ENCODE measurements around the gene CACNG1. TPM values are rescaled to one million over a fixed set of nuclear protein-coding genes. Genes with fewer than 3 reads are reported as not detected.

CACNG1 gene
- total RNA-seq, 2 donors from 2014 or later: not detected

- H3K9me3 ChIP-seq: no peaks in the 10 kb centered on the region
- no peaks in the 10 kb centered on the region for H3K27me3 ChIP-seq (replicated peaks; ENCODE audit: insufficient read depth)
- TF ChIP-seq CTCF (IDR thresholded peaks at IDR 0.05): no peak
- H3K4me1 ChIP-seq (ENCODE audit: control insufficient read depth in 1 of 2, low read depth in 2 of 2): peaks cover 0 to 8% of the 10 kb centered on the region in 2 donors
- H3K4me3 ChIP-seq: no peak overlapping the region
- ATAC-seq (ENCODE audit: insufficient number of reproducible peaks, low FRiP score, low read depth) (no peak), DNase-seq (ENCODE audit: low spot score) (no peak)
- no peak overlapping the region for H3K27ac ChIP-seq
- no peaks in the 10 kb centered on the region for H3K36me3 ChIP-seq
These were observed 10.7 kb downstream of the CACNG1 start for GRCh38 chr17:67055041-67055443.

DNA sequence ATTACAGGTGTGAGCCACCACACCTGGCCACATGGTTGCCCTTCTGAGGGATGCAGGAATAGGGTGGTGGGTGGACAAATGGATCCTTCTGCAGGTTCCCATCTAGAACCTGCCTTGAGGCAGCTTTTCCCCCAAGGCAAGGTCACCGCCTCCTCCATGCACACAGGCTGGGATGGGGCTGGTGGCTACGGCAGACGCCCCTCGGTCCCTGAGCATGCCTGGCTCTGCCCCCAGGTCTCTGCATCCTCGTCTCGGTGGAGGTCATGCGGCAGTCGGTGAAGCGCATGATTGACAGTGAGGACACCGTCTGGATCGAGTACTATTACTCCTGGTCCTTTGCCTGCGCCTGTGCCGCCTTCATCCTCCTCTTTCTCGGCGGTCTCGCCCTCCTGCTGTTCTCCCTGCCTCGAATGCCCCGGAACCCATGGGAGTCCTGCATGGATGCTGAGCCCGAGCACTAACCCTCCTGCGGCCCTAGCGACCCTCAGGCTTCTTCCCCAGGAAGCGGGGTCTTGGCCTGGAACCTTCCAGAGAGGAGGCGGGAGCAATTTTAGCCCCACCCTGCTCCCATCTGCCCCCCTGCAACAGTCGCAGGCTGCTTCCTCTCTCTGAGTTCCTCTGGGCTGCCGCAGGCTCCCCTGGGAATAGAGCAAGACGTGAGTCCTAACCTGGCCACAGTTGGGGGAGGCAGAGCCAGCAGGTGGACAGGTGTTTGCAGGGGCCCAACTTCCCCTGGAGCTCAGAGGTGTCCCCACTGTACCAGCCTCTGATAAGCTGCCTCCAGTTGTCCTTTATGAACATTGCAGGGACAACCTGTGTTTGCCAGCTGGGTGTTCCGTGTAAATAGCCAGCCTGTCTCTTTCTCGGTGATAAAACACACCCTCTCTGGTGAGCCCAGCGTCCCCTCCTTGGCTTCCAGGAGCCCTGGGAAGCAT lies 11.7 kb downstream of the CACNG1 start:
- ATAC-seq (ENCODE audit: insufficient number of reproducible peaks, low FRiP score, low read depth) (no peak), DNase-seq (ENCODE audit: low spot score) (no peak)
- Histone ChIP-seq H3K27me3 (replicated peaks; ENCODE audit: insufficient read depth) (no peaks in the 10 kb centered on the region), H3K27ac (no peak overlapping the region), H3K4me3 (no peak overlapping the region), H3K36me3 (no peaks in the 10 kb centered on the region), H3K9me3 (no peaks in the 10 kb centered on the region), H3K4me1 (ENCODE audit: control insufficient read depth in 1 of 2, low read depth in 2 of 2) (peaks cover 0 to 8% of the 10 kb centered on the region in 2 donors)
- TF ChIP-seq CTCF (IDR thresholded peaks at IDR 0.05): no peak

DNA sequence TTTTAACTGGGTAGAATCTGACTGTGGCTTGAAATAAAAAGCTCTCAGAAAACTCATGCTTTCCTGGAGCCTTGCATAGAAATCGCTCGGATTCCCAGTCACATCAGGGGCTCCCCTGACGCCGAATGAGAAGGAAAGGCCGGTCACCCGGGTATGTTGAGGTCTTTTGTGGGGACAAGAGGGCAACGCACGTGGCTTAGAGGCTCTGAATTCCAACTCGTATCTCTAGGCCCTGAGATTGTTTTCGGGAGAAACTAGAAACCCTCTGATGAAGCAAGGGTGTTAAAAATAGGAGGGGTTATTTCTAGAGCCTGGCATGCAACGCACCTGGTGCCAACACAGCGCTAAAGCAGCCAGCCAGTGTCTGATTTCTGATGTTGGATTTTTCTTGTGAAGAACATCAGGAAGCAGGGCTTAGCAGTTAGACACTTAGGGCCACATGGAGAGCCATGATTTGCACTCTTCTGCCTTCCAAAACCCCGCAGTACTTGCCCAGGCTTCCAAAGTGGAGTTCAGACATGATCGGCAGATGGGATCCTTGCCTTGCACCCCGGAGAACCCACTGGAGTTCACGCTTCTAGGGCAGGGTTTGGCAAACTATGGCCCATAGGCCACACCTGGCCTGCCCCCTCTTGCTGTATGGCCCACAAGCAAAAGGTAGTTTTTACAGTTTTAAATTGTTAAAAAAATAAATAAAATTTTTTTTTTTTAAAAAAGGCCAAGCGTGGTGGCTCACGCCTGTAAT lies 12.6 kb downstream of the CACNG1 start:
- no peaks in the 10 kb centered on the region for H3K36me3 ChIP-seq
- H3K9me3 ChIP-seq: no peaks in the 10 kb centered on the region
- DNase-seq (ENCODE audit: low spot score) (no peak), ATAC-seq (ENCODE audit: insufficient number of reproducible peaks, low FRiP score, low read depth) (no peak)
- peaks cover 0 to 8% of the 10 kb centered on the region in 2 donors for H3K4me1 ChIP-seq (ENCODE audit: control insufficient read depth in 1 of 2, low read depth in 2 of 2)
- no peak overlapping the region for H3K27ac ChIP-seq
- TF ChIP-seq CTCF (IDR thresholded peaks at IDR 0.05): no peak
- no peaks in the 10 kb centered on the region for H3K27me3 ChIP-seq (replicated peaks; ENCODE audit: insufficient read depth)
- no peak overlapping the region for H3K4me3 ChIP-seq

- DNase-seq (ENCODE audit: low spot score) (no peak), ATAC-seq (ENCODE audit: insufficient number of reproducible peaks, low FRiP score, low read depth) (no peak)
- H3K27me3 ChIP-seq (replicated peaks; ENCODE audit: insufficient read depth): no peaks in the 10 kb centered on the region
- no peaks in the 10 kb centered on the region for H3K36me3 ChIP-seq
- TF ChIP-seq CTCF (IDR thresholded peaks at IDR 0.05): no peak
- no peak overlapping the region for H3K4me3 ChIP-seq
- no peak overlapping the region for H3K27ac ChIP-seq
- H3K4me1 ChIP-seq (ENCODE audit: control insufficient read depth in 1 of 2, low read depth in 2 of 2): peaks cover 0 to 8% of the 10 kb centered on the region in 2 donors
- H3K9me3 ChIP-seq: no peaks in the 10 kb centered on the region
These were observed 13.7 kb downstream of the CACNG1 start for GRCh38 chr17:67058036-67058435.

DNA sequence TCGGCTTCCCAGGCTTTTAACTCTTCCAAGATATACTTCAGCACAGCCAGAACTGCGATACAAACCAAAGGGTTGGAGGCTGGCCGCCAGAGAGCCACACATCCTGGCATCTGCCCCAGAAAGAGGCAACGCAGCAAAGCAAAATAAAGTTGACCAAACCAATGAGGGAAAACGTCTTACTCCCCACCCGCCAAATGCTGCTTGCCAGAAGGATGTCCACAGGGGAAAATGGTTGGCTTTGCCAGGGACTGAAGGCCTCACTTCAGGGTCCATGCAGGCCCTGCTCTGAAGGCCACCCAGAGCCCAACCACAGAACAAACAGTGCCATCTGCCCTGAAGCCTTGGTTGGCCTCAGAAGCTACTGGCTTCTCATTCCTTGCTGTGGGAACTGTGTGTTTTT lies 15.0 kb downstream of the CACNG1 start:
- peaks cover 0 to 8% of the 10 kb centered on the region in 2 donors for H3K4me1 ChIP-seq (ENCODE audit: control insufficient read depth in 1 of 2, low read depth in 2 of 2)
- H3K9me3 ChIP-seq: no peaks in the 10 kb centered on the region
- ATAC-seq (ENCODE audit: insufficient number of reproducible peaks, low FRiP score, low read depth) (no peak), DNase-seq (ENCODE audit: low spot score) (no peak)
- H3K4me3 ChIP-seq: no peak overlapping the region
- H3K27ac ChIP-seq: no peak overlapping the region
- no peaks in the 10 kb centered on the region for H3K36me3 ChIP-seq
- no peak for TF ChIP-seq CTCF (IDR thresholded peaks at IDR 0.05)
- H3K27me3 ChIP-seq (replicated peaks; ENCODE audit: insufficient read depth): no peaks in the 10 kb centered on the region
